ENCODE measurements around the gene GSN. TPM values are rescaled to one million over a fixed set of nuclear protein-coding genes. Genes with fewer than 3 reads are reported as not detected.

GSN gene
- total and polyA plus RNA-seq, 2 of the 13 experiments (the other 11 are each of a cell fraction or from before 2014, with no cell fraction given): 294 to 307 TPM

DNA sequence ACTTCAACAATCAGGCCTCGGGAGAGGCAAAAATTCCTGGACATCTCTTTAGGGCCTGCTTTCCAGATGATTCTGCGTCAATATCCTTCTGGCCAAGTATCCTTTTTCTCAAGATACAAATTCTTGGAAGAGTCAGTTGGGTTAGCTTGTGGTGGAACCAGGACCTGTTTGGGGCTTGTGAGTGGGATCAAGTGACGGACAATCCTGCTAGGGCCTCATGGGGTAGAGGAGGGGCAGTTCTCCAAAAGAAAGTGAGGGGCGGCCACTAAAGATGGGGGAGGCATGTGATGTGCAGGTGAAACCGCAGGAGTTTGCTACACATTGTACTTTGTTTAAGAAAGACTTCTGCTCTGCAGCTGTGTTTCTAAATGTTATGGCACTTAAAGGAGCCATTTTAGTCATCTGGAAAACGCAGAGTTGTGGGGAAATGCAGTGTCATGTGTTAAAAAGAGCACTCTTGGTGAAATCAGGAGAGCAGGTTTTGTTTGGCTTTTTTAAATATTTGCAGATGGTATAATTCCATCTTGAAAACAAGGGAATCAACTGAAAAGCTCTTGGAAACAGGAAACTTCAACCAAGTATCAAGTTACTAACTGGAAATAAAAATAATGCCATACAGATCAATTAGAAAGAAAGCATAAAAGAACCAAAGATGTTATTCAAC, 27.4 kb upstream of the GSN start:
- no peak overlapping the region for H3K27ac ChIP-seq (ENCODE audit: extremely low read length, insufficient read depth, low read length)
- H3K79me2 ChIP-seq (ENCODE audit: insufficient read depth, low read length): no peaks in the 10 kb centered on the region
- ATAC-seq: no peak
- no peaks in the 10 kb centered on the region for H3K4me1 ChIP-seq (ENCODE audit: insufficient read depth, low read length)
- no peak overlapping the region for H3K9ac ChIP-seq (ENCODE audit: insufficient read depth, low read depth, low read length)
- 50% methylated on average over 6 of the region's 6 CpGs for WGBS (ENCODE audit: low lambda C conversion rate)
- no peak overlapping the region for H2AFZ ChIP-seq (ENCODE audit: low read length)
- ChIA-PET POLR2A (no interaction called here), CTCF (ENCODE audit: low intra/inter-chr PET ratio, low total read pairs) (no interaction called here)
- BruUV-seq (replicated peaks): no TSS peak
- H3K4me3 ChIP-seq (replicated peaks in 1 of 3; ENCODE audit: insufficient read depth in 1 of 3, low read depth in 2 of 3, low read length in 3 of 3): no peak overlapping the region
- no peak for DNase-seq (ENCODE audit: low spot score)
- H4K20me1 ChIP-seq (ENCODE audit: insufficient read depth, low read length): no peaks in the 10 kb centered on the region
- H3K9me3 ChIP-seq (ENCODE audit: low read length): peaks cover 9% of the 10 kb centered on the region; the same call in 1 of the 2 replicates
- peaks cover 0 to 15% of the 10 kb centered on the region in 2 experiments; a peak in 1 of 5 replicates for H3K27me3 ChIP-seq (ENCODE audit: control insufficient read depth in 1 of 2, insufficient read depth in 2 of 2, low read length in 2 of 2)
- in situ Hi-C loops (cut with HindIII; ENCODE audit: extremely low pct_ligation_motif_present, low pct_unique_long_range_greater_than_20kb) (no loop called here), intact Hi-C loops (cut with micrococcal nuclease; ENCODE audit: unreplicated experiment) (no loop called here)
- FAIRE-seq: no peak
- no peaks in the 10 kb centered on the region for H3K36me3 ChIP-seq (replicated peaks in 1 of 2; ENCODE audit: control insufficient read depth in 1 of 2, insufficient read depth in 2 of 2, low read length in 2 of 2)
- H3K4me2 ChIP-seq (ENCODE audit: low read depth, low read length): no peak overlapping the region
- no peak for TF ChIP-seq ZNF292 (CRISPR knock-in tag; IDR thresholded peaks at IDR 0.05; ENCODE audit: borderline replicate concordance, low read depth)
- TF ChIP-seq, protein P1, sequence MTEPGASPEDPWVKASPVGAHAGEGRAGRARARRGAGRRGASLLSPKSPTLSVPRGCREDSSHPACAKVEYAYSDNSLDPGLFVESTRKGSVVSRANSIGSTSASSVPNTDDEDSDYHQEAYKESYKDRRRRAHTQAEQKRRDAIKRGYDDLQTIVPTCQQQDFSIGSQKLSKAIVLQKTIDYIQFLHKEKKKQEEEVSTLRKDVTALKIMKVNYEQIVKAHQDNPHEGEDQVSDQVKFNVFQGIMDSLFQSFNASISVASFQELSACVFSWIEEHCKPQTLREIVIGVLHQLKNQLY (CRISPR knock-in tag; IDR thresholded peaks at IDR 0.05): no peak
- no peak for TF ChIP-seq NFE2L2 (IDR thresholded peaks at IDR 0.05; ENCODE audit: low read length)
- TF ChIP-seq ZNF720 (CRISPR knock-in tag; IDR thresholded peaks at IDR 0.05): no peak
- no peak for TF ChIP-seq KDM2A (CRISPR knock-in tag; IDR thresholded peaks at IDR 0.05; ENCODE audit: borderline replicate concordance, low read depth)
- TF ChIP-seq ZNF431 (CRISPR knock-in tag; IDR thresholded peaks at IDR 0.05; ENCODE audit: borderline replicate concordance, low read depth): no peak
- TF ChIP-seq, protein P2, sequence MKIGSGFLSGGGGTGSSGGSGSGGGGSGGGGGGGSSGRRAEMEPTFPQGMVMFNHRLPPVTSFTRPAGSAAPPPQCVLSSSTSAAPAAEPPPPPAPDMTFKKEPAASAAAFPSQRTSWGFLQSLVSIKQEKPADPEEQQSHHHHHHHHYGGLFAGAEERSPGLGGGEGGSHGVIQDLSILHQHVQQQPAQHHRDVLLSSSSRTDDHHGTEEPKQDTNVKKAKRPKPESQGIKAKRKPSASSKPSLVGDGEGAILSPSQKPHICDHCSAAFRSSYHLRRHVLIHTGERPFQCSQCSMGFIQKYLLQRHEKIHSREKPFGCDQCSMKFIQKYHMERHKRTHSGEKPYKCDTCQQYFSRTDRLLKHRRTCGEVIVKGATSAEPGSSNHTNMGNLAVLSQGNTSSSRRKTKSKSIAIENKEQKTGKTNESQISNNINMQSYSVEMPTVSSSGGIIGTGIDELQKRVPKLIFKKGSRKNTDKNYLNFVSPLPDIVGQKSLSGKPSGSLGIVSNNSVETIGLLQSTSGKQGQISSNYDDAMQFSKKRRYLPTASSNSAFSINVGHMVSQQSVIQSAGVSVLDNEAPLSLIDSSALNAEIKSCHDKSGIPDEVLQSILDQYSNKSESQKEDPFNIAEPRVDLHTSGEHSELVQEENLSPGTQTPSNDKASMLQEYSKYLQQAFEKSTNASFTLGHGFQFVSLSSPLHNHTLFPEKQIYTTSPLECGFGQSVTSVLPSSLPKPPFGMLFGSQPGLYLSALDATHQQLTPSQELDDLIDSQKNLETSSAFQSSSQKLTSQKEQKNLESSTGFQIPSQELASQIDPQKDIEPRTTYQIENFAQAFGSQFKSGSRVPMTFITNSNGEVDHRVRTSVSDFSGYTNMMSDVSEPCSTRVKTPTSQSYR (CRISPR knock-in tag; IDR thresholded peaks at IDR 0.05; ENCODE audit: borderline replicate concordance): no peak
- TF ChIP-seq, protein P3, sequence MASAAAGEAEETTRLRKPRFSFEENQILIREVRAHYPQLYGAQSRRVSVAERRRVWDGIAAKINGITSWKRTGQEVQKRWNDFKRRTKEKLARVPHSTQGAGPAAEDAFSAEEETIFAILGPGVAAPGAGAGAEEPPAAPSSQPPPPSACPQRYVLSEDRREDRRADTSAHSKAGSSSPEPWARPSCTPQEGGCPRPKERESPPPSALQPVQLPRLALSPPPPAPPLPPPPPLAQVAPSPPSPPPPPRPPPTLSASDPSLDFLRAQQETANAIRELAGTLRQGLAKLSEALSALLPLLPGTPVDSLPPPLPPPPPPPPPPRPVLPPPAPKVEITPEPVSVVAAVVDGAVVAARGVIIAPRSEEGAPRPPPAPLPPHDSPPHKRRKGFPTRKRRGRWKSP (CRISPR knock-in tag; IDR thresholded peaks at IDR 0.05): no peak
- no peak for TF ChIP-seq ZNF607 (CRISPR knock-in tag; IDR thresholded peaks at IDR 0.05; ENCODE audit: borderline replicate concordance)
- TF ChIP-seq ZNF335 (CRISPR knock-in tag; IDR thresholded peaks at IDR 0.05): no peak
- TF ChIP-seq, protein P4, sequence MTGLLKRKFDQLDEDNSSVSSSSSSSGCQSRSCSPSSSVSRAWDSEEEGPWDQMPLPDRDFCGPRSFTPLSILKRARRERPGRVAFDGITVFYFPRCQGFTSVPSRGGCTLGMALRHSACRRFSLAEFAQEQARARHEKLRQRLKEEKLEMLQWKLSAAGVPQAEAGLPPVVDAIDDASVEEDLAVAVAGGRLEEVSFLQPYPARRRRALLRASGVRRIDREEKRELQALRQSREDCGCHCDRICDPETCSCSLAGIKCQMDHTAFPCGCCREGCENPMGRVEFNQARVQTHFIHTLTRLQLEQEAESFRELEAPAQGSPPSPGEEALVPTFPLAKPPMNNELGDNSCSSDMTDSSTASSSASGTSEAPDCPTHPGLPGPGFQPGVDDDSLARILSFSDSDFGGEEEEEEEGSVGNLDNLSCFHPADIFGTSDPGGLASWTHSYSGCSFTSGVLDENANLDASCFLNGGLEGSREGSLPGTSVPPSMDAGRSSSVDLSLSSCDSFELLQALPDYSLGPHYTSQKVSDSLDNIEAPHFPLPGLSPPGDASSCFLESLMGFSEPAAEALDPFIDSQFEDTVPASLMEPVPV (CRISPR knock-in tag; IDR thresholded peaks at IDR 0.05): no peak
- TF ChIP-seq SETDB1 (CRISPR knock-in tag; IDR thresholded peaks at IDR 0.05; ENCODE audit: borderline replicate concordance): no peak
- no peak for TF ChIP-seq ZNF703 (CRISPR knock-in tag; IDR thresholded peaks at IDR 0.05; ENCODE audit: borderline replicate concordance)
- no peak for TF ChIP-seq ZNF484 (CRISPR knock-in tag; IDR thresholded peaks at IDR 0.05; ENCODE audit: borderline replicate concordance, low read depth)
- no peak for TF ChIP-seq MAFG (CRISPR knock-in tag; IDR thresholded peaks at IDR 0.05)
- no peak for TF ChIP-seq RORA (CRISPR knock-in tag; IDR thresholded peaks at IDR 0.05)
- TF ChIP-seq CREB1 (IDR thresholded peaks at IDR 0.05): no peak
- TF ChIP-seq CREB1 (CRISPR knock-in tag; IDR thresholded peaks at IDR 0.05): no peak

Measured in HepG2 (cell line).